NCI-H2171 treated with DMSO at 0.1 percent for 48 hours (cell line): ENCODE results near the gene SRSF4.
"Not testable (repeated sequence)": the region's sequence is repeated elsewhere in the genome, so short reads cannot be mapped to it uniquely, and the experiment has no call there.

ENCODE experiments used
- DNase-seq: peaks from one replicate; lab custom pipeline; 2025; lab: John Stamatoyannopoulos, UW

Gene SRSF4

GRCh38 chr1:29181413-29182225 is at the start of gene SRSF4:
TSS of gene SRSF4 (minus strand) at chr1:29181900. CDS start at chr1:29181752, 148 bp downstream.
- peak; percentile 97 for DNase-seq

GRCh38 chr1:29230553-29231378 is 49.1 kb upstream of the SRSF4 start, which contains the start of gene MECR:
TSS of gene MECR (minus strand) at chr1:29230934. CDS start at chr1:29230906, 28 bp downstream.
- DNase-seq, result peak; percentile 93

GRCh38 chr1:29230204-29230552 is 48.5 kb upstream of the SRSF4 start:
- DNase-seq, result no peak

GRCh38 chr1:29227511-29227910 is 45.8 kb upstream of the SRSF4 start:
- DNase-seq, result no peak

GRCh38 chr1:29225361-29225760 is 43.7 kb upstream of the SRSF4 start:
- no peak for DNase-seq

- no peak for DNase-seq
Observed at GRCh38 chr1:29224356-29224837, 42.7 kb upstream of the SRSF4 start.

GRCh38 chr1:29223521-29223920 is 41.8 kb upstream of the SRSF4 start:
- no peak for DNase-seq

- peak; percentile 28 for DNase-seq
Observed at GRCh38 chr1:29222686-29223085, 41.0 kb upstream of the SRSF4 start.

- not testable (repeated sequence) for DNase-seq
Observed at GRCh38 chr1:29222260-29222659, 40.6 kb upstream of the SRSF4 start.

GRCh38 chr1:29221296-29221695 is 39.6 kb upstream of the SRSF4 start:
- DNase-seq, result no peak

- no peak for DNase-seq
Observed at GRCh38 chr1:29218223-29218622, 36.5 kb upstream of the SRSF4 start.

GRCh38 chr1:29217633-29218032 is 35.9 kb upstream of the SRSF4 start:
- DNase-seq, result no peak

- DNase-seq, result peak; percentile 98
Observed at GRCh38 chr1:29213055-29213454, 31.4 kb upstream of the SRSF4 start.

GRCh38 chr1:29211086-29212030 is 29.7 kb upstream of the SRSF4 start:
- DNase-seq, result peak; percentile 92

GRCh38 chr1:29210278-29211085 is 28.8 kb upstream of the SRSF4 start:
- DNase-seq, result no peak

- DNase-seq, result no peak
Observed at GRCh38 chr1:29209173-29209572, 27.5 kb upstream of the SRSF4 start.

- no peak for DNase-seq
Observed at GRCh38 chr1:29208442-29208841, 26.7 kb upstream of the SRSF4 start.

- peak; percentile 83 for DNase-seq
Observed at GRCh38 chr1:29202584-29203340, 21.1 kb upstream of the SRSF4 start.

GRCh38 chr1:29202053-29202452 is 20.4 kb upstream of the SRSF4 start:
- no peak for DNase-seq

- no peak for DNase-seq
Observed at GRCh38 chr1:29201595-29202051, 19.9 kb upstream of the SRSF4 start.
